Progenitor cell of endocrine pancreas (in vitro differentiated cells): ENCODE results near the gene FOXN3. TPM values are rescaled to one million over a fixed set of nuclear protein-coding genes. Genes with fewer than 3 reads are reported as not detected.

Experiments
- DNase-seq: peaks from one replicate; pipeline ENCODE4 v3.0.0; 2021; ENCODE audit warnings: low spot score; ENCODE audit not compliant: unreplicated experiment
- H3K27ac Mint-ChIP-seq: 2 replicates; pipeline ENCODE4 v1.8.0; 2021; ENCODE audit warnings: mild to moderate bottlenecking, moderate library complexity, mixed read lengths
- H3K27me3 Mint-ChIP-seq: 2 replicates; pipeline ENCODE4 v1.8.0; 2021; ENCODE audit warnings: mixed read lengths
- H3K36me3 Mint-ChIP-seq: 2 replicates; pipeline ENCODE4 v1.8.0; 2022; ENCODE audit warnings: mixed read lengths; ENCODE audit not compliant: insufficient read depth
- H3K4me1 Mint-ChIP-seq: 2 replicates; pipeline ENCODE4 v1.8.0; 2021; ENCODE audit warnings: low read depth, mixed read lengths
- H3K4me3 Mint-ChIP-seq: 2 replicates; pipeline ENCODE4 v1.8.0; 2021; ENCODE audit warnings: low read depth, mild to moderate bottlenecking, moderate library complexity, mixed read lengths
- H3K9me3 Mint-ChIP-seq: 2 replicates; pipeline ENCODE4 v1.8.0; 2021; ENCODE audit warnings: low read depth, mixed read lengths
- CTCF ChIP-seq: fragments of 200-600 bp; sonication (generic); IDR thresholded peaks from one replicate; pipeline ENCODE4 v1.5.0; 2021; ENCODE audit warnings: antibody characterized with exemption, mild to moderate bottlenecking; ENCODE audit not compliant: unreplicated experiment
- total RNA-seq: library from RNA; stranded (reverse); gene quantifications from 2 replicates; pipeline ENCODE4 v1.2.1, GENCODE V29; 2021

Gene FOXN3
- total RNA-seq, 1 donor from 2014 or later: 25.8 TPM

GRCh38 chr14:89407856-89408255 lies 9.2 kb downstream of the FOXN3 start:
- peaks cover 4% of the 10 kb centered on the region for H3K27me3 Mint-ChIP-seq
- no peak overlapping the region for H3K4me3 Mint-ChIP-seq
- peaks cover 24% of the 10 kb centered on the region for H3K36me3 Mint-ChIP-seq
- no peak for DNase-seq
- no peak for TF ChIP-seq CTCF
- H3K9me3 Mint-ChIP-seq: no peaks in the 10 kb centered on the region
- H3K27ac Mint-ChIP-seq: no peak overlapping the region
- H3K4me1 Mint-ChIP-seq: peaks cover 1% of the 10 kb centered on the region

- peaks cover 20% of the 10 kb centered on the region for H3K36me3 Mint-ChIP-seq
These were observed 10.1 kb downstream of the FOXN3 start for GRCh38 chr14:89406941-89407340.

GRCh38 chr14:89406361-89406760 lies 10.7 kb downstream of the FOXN3 start:
- no peak for DNase-seq
- peaks cover 17% of the 10 kb centered on the region for H3K36me3 Mint-ChIP-seq
- peaks cover 1% of the 10 kb centered on the region for H3K4me1 Mint-ChIP-seq
- peaks cover 9% of the 10 kb centered on the region for H3K27me3 Mint-ChIP-seq
- H3K9me3 Mint-ChIP-seq: no peaks in the 10 kb centered on the region
- TF ChIP-seq CTCF: no peak
- H3K27ac Mint-ChIP-seq: no peak overlapping the region
- no peak overlapping the region for H3K4me3 Mint-ChIP-seq

More at GRCh38 chr14:89406941-89407340, 10.1 kb downstream of the FOXN3 start:
- H3K27me3 Mint-ChIP-seq: peaks cover 7% of the 10 kb centered on the region
- no peak for DNase-seq
- no peaks in the 10 kb centered on the region for H3K9me3 Mint-ChIP-seq
- no peak for TF ChIP-seq CTCF
- H3K27ac Mint-ChIP-seq: no peak overlapping the region
- H3K4me1 Mint-ChIP-seq: peaks cover 1% of the 10 kb centered on the region
- no peak overlapping the region for H3K4me3 Mint-ChIP-seq

- H3K4me1 Mint-ChIP-seq: peaks cover 1% of the 10 kb centered on the region
- H3K27me3 Mint-ChIP-seq: peaks cover 9% of the 10 kb centered on the region
- no peak overlapping the region for H3K4me3 Mint-ChIP-seq
- no peak for DNase-seq
- H3K9me3 Mint-ChIP-seq: no peaks in the 10 kb centered on the region
- peaks cover 10% of the 10 kb centered on the region for H3K36me3 Mint-ChIP-seq
- H3K27ac Mint-ChIP-seq: no peak overlapping the region
- TF ChIP-seq CTCF: no peak
These were observed 11.3 kb downstream of the FOXN3 start for GRCh38 chr14:89405712-89406111.

GRCh38 chr14:89402363-89402762 lies 14.7 kb downstream of the FOXN3 start:
- no peaks in the 10 kb centered on the region for H3K4me1 Mint-ChIP-seq
- H3K4me3 Mint-ChIP-seq: no peak overlapping the region
- TF ChIP-seq CTCF: no peak

More at GRCh38 chr14:89402363-89402762, 14.7 kb downstream of the FOXN3 start:
- Mint-ChIP-seq H3K9me3 (no peaks in the 10 kb centered on the region), H3K27me3 (peaks cover 13% of the 10 kb centered on the region), H3K36me3 (peaks cover 6% of the 10 kb centered on the region), H3K27ac (no peak overlapping the region)
- no peak for DNase-seq
